K562 (cell line): ENCODE results near the gene USP2. TPM values are rescaled to one million over a fixed set of nuclear protein-coding genes. Genes with fewer than 3 reads are reported as not detected.

Source experiments
- ATAC-seq: fragments of 200-7000 bp; cut with Tn5 transposase; 3 replicates; pipeline ENCODE4 v1.9.1; 2020; ENCODE audit warnings: moderate library complexity
- BruUV-seq: library from RNA; stranded (reverse); fragments of 400-500 nt; replicated peaks from 2 replicates; lab custom pipeline; 2021; lab: Mats Ljungman, UMichigan
- CTCF ChIA-PET: fragments of 300-600 bp; formaldehyde crosslinking; extraction: SDS; loops from one replicate; lab custom pipeline; 2021; ENCODE audit warnings: low intra/inter-chr PET ratio; lab: Yijun Ruan, JAX
- POLR2A ChIA-PET: fragments of 300-600, 350-650 bp; sonication (Branson Sonifier 250); formaldehyde crosslinking; extraction: SDS; loops from one replicate; lab custom pipeline; 2021; ENCODE audit warnings: antibody characterized with exemption, inconsistent platforms; lab: Yijun Ruan, JAX
- DNase-seq, 4 experiments: peaks; one replicate each; pipeline versions ENCODE4 v3.0.0 to v3.0.0-alpha.2; 2011 to 2018; ENCODE audit warnings: low spot score in 3 of 4, mixed read lengths in 3 of 4; ENCODE audit errors: extremely low read depth in 1 of 4
- FAIRE-seq: peaks from 2 replicates; lab custom pipeline; 2011; peaks lifted over from hg19 to GRCh38; lab: Jason Lieb, UNC
- H2AFZ ChIP-seq: 2 replicates; pipeline ENCODE4 v1.6.0; 2011; ENCODE audit warnings: low read depth, low read length, control low read depth, inconsistent platforms
- H3K27ac ChIP-seq: fragments of 200-600 bp; 3 replicates; pipeline ENCODE4 v1.8.0; 2011; ENCODE audit warnings: low read depth, mild to moderate bottlenecking, control low read depth, inconsistent platforms, low read length, moderate library complexity, mixed read lengths; ENCODE audit errors: extremely low read depth
- H3K27me3 ChIP-seq, 2 experiments: fragments of 300-600 bp in 1 of 2; 2 replicates in 1 of 2; 3 replicates in 1 of 2; pipeline versions ENCODE4 v1.6.0 to v1.8.0; 2011; ENCODE audit warnings: inconsistent platforms in 2 of 2, low read length in 2 of 2, mild to moderate bottlenecking in 1 of 2, mixed read lengths in 1 of 2, moderate library complexity in 1 of 2; ENCODE audit not compliant: control insufficient read depth in 2 of 2, insufficient read depth in 2 of 2
- H3K36me3 ChIP-seq: fragments of 300-600 bp; 3 replicates; pipeline ENCODE4 v1.8.0; 2011; ENCODE audit warnings: mild to moderate bottlenecking, low read length, inconsistent platforms; ENCODE audit not compliant: control insufficient read depth, insufficient read depth
- H3K4me1 ChIP-seq, 2 experiments: fragments of 200-600 bp in 1 of 2; replicated peaks in 1 of 2; 2 replicates in 1 of 2; 3 replicates in 1 of 2; pipeline versions ENCODE4 v1.5.1 to v1.8.0; 2011; ENCODE audit warnings: inconsistent platforms in 2 of 2, low read length in 2 of 2, mild to moderate bottlenecking in 1 of 2, mixed read lengths in 1 of 2, moderate library complexity in 1 of 2; ENCODE audit not compliant: control insufficient read depth in 2 of 2, insufficient read depth in 2 of 2
- H3K4me2 ChIP-seq: 2 replicates; pipeline ENCODE4 v1.6.1; 2011; ENCODE audit warnings: low read length, control low read depth, inconsistent platforms, mixed read lengths; ENCODE audit not compliant: insufficient read depth
- H3K4me3 ChIP-seq: fragments of 200-600 bp; sonication (generic), shearing (Covaris generic); 2 replicates; pipeline ENCODE4 v1.5.1; 2016; ENCODE audit warnings: control low read depth, inconsistent platforms
- H3K79me2 ChIP-seq: fragments of 200-600 bp; 3 replicates; pipeline ENCODE4 v1.8.0; 2011; ENCODE audit warnings: low read length, inconsistent platforms; ENCODE audit not compliant: control insufficient read depth, insufficient read depth
- H3K9ac ChIP-seq, 2 experiments: 2 replicates each; pipeline versions ENCODE4 v1.6.0 to v1.6.1; 2011; ENCODE audit warnings: low read depth in 2 of 2, low read length in 2 of 2, control low read depth in 1 of 2, inconsistent platforms in 1 of 2, mild to moderate bottlenecking in 1 of 2, mixed read lengths in 1 of 2; ENCODE audit not compliant: insufficient read depth in 1 of 2
- H3K9me1 ChIP-seq: one replicate; pipeline ENCODE4 v1.6.0; 2011; ENCODE audit warnings: inconsistent platforms, mild to moderate bottlenecking, low read length, moderate library complexity; ENCODE audit not compliant: control insufficient read depth, insufficient read depth
- H3K9me3 ChIP-seq: replicated peaks from 2 replicates; pipeline ENCODE4 v1.5.1; 2011; ENCODE audit warnings: low read depth, low read length, inconsistent platforms; ENCODE audit not compliant: control insufficient read depth, insufficient read depth
- H4K20me1 ChIP-seq: replicated peaks from 2 replicates; pipeline ENCODE4 v1.6.1; 2011; ENCODE audit warnings: low read length, inconsistent platforms, mixed read lengths; ENCODE audit not compliant: control insufficient read depth, insufficient read depth
- CTCF ChIP-seq, 3 experiments: IDR thresholded peaks in 2 of 3; conservative IDR thresholded peaks in 1 of 3; 2 replicates each; pipeline ENCODE4 v1.5.1; 2011 to 2012; ENCODE audit warnings: low read length in 3 of 3, mild to moderate bottlenecking in 3 of 3, control low read depth in 2 of 3, improper control_type of control experiment in 1 of 3, inconsistent platforms in 1 of 3, low read depth in 1 of 3, mixed read lengths in 1 of 3, moderate library complexity in 1 of 3; ENCODE audit not compliant: insufficient read depth in 2 of 3
- POLR2A ChIP-seq: fragments of 450-650 bp; conservative IDR thresholded peaks from 2 replicates; pipeline ENCODE4 v1.6.1; 2016
- REST ChIP-seq, 2 experiments: fragments of 450-650 bp; formaldehyde crosslinking in 1 of 2; IDR thresholded peaks; 2 replicates each; pipeline versions ENCODE4 v1.4.0 to v1.6.1; 2014 to 2020; ENCODE audit warnings: mild to moderate bottlenecking in 2 of 2, borderline replicate concordance in 1 of 2, low read depth in 1 of 2
- SMC3 ChIP-seq: conservative IDR thresholded peaks from 2 replicates; pipeline ENCODE4 v1.6.1; 2011; ENCODE audit warnings: low read depth, low read length, improper control_type of control experiment; ENCODE audit not compliant: insufficient read depth
- SUPT5H ChIP-seq: fragments of 450-650 bp; IDR thresholded peaks from 2 replicates; pipeline ENCODE4 v1.6.1; 2016
- ZFPM2 ChIP-seq: fragments of 250-450 bp; sonication (Bioruptor Pico); IDR thresholded peaks from 2 replicates; pipeline ENCODE4 v1.5.1; 2022; ENCODE audit warnings: mild to moderate bottlenecking
- ZNF592 ChIP-seq: fragments of 450-650 bp; IDR thresholded peaks from 2 replicates; pipeline ENCODE4 v1.6.1; 2017; ENCODE audit warnings: antibody characterized with exemption, mild to moderate bottlenecking
- WGBS: fragments of 100-300 bp; shearing (Covaris generic); methylation state at CpG from one replicate; pipeline ENCODE4 v1.1.6; 2016; ENCODE audit warnings: low coverage, mixed read lengths; ENCODE audit not compliant: insufficient coverage; ENCODE audit errors: missing lambda C conversion rate; 5-methylcytosine and 5-hydroxymethylcytosine counted together
- in situ Hi-C: fragments of 300-500 bp; cut with MboI; formaldehyde crosslinking; loops from 4 replicates; pipeline ENCODE4 v1.15.0; 2018; ENCODE audit warnings: inconsistent platforms, mixed read lengths
- intact Hi-C: fragments of 100-400 bp; cut with micrococcal nuclease; formaldehyde crosslinking; loops from 2 replicates; pipeline ENCODE4 v1.14.2; 2022
- polyA plus RNA-seq, 8 experiments: library from polyadenylated mRNA; depleted of rRNA in 4 of 8; stranded (reverse) in 5 of 8; unstranded in 3 of 8; fragments of >200 nt; fragmentation: Nextera tagmentation in 2 of 8; fragmentation: Illumina TruSeq in 1 of 8; extraction: Ambion mirVana in 2 of 8; extraction: Trizol in 1 of 8; gene quantifications; 2 replicates each; pipeline versions ENCODE4 v1.2.1 to v1.2.3, GENCODE V29; 2011 to 2014; ENCODE audit warnings: inconsistent platforms in 1 of 8, missing spikeins in 1 of 8
- total RNA-seq, 7 experiments: library from RNA; depleted of rRNA in 6 of 7; stranded (reverse); fragments of >200 nt in 6 of 7; fragmentation: Illumina TruSeq in 2 of 7; extraction: Trizol in 2 of 7; gene quantifications; 2 replicates each; pipeline versions ENCODE4 v1.2.1 to v1.2.3, GENCODE V29; 2011 to 2021; ENCODE audit warnings: low replicate concordance in 1 of 7

USP2 gene
- total and polyA plus RNA-seq, 9 of the 15 experiments (the other 6 are each of a cell fraction or from before 2014, with no cell fraction given): 2.8 to 16.9 (median 3.9) TPM

- no peaks in the 10 kb centered on the region for H4K20me1 ChIP-seq
- no peak overlapping the region for H3K4me2 ChIP-seq
- no TSS peak for BruUV-seq
- H3K9me3 ChIP-seq: no peaks in the 10 kb centered on the region
- intact Hi-C loops: no loop called here
- no peak overlapping the region for H3K4me3 ChIP-seq
- H3K27ac ChIP-seq: no peak overlapping the region
- H3K79me2 ChIP-seq: no peaks in the 10 kb centered on the region
- no peak overlapping the region for H3K9ac ChIP-seq
- ATAC-seq: peak; percentile 71
- H3K27me3 ChIP-seq: no peaks in the 10 kb centered on the region
- H3K4me1 ChIP-seq: peaks cover 0 to 8% of the 10 kb centered on the region in 2 experiments; a peak in 2 of 5 replicates
- FAIRE-seq: peak; percentile 32
- no peaks in the 10 kb centered on the region for H3K9me1 ChIP-seq
- CTCF ChIA-PET: interaction anchor here (0.6 kb wide), 1 partner anchor 211 kb away, joined by 3 read pairs; no protein-coding TSS in a partner anchor
- 33% methylated on average over 1 of the region's 1 CpG for WGBS
- in situ Hi-C loops: no loop called here
- POLR2A ChIA-PET: interaction anchor here (0.8 to 2.5 kb wide), 5 partner anchors 9 to 18 kb away, joined by 3 to 14 read pairs (median 4); partner anchors contain the start of gene MCAM
- H3K36me3 ChIP-seq: peaks cover 76% of the 10 kb centered on the region
- H2AFZ ChIP-seq: no peak overlapping the region
- peak in 1 of 4 experiments; percentile 42 for DNase-seq
- TF ChIP-seq POLR2A (no peak), REST (IDR thresholded peaks at IDR 0.05; ENCODE audit: borderline replicate concordance) (0 out of 2 replicates have a peak, but pooled peaks have one; percentile 12), REST (CRISPR knock-in tag; IDR thresholded peaks at IDR 0.05; ENCODE audit: low read depth) (no peak), CTCF (IDR thresholded peaks at IDR 0.05 in 2 of 3, conservative IDR thresholded peaks at IDR 0.05 in 1 of 3; ENCODE audit: insufficient read depth in 2 of 3, low read depth in 1 of 3, low read length in 3 of 3) (peak; percentile 25 to 46 (median 31); a peak in 4 of 6 replicates), SMC3 (no peak), ZFPM2 (no peak), ZNF592 (no peak), SUPT5H (0 out of 2 replicates have a peak, but pooled peaks have one; percentile 20)
Observed at GRCh38 chr11:119307219-119307618, 74.3 kb downstream of the USP2 start.
